Mesendoderm (in vitro differentiated cells): ENCODE data around the gene COMMD1.

Source experiments
- DNase-seq: peaks from one replicate; pipeline ENCODE4 v3.0.0; 2013
- H2AK5ac ChIP-seq: 2 replicates; pipeline ENCODE4 v1.6.1; 2013; ENCODE audit warnings: low read length, inconsistent platforms
- H2BK120ac ChIP-seq: 2 replicates; pipeline ENCODE4 v1.6.1; 2013; ENCODE audit warnings: low read depth, mild to moderate bottlenecking, low read length, moderate library complexity, mixed read lengths
- H2BK15ac ChIP-seq: replicated peaks from 2 replicates; pipeline ENCODE4 v1.6.1; 2013; ENCODE audit warnings: low read depth, mild to moderate bottlenecking, moderate library complexity
- H2BK5ac ChIP-seq: 2 replicates; pipeline ENCODE4 v1.6.1; 2013; ENCODE audit warnings: low read length, inconsistent platforms
- H3K18ac ChIP-seq: 2 replicates; pipeline ENCODE4 v1.6.1; 2013; ENCODE audit warnings: mild to moderate bottlenecking, low read length, mixed read lengths
- H3K23ac ChIP-seq: one replicate; pipeline ENCODE4 v1.6.1; 2013; ENCODE audit warnings: low read length
- H3K27ac ChIP-seq: 2 replicates; pipeline ENCODE4 v1.5.1; 2013; ENCODE audit warnings: low read depth, mild to moderate bottlenecking, inconsistent platforms, low read length, moderate library complexity
- H3K27me3 ChIP-seq: 2 replicates; pipeline ENCODE4 v1.6.1; 2013; ENCODE audit warnings: low read length, control low read depth, mild to moderate bottlenecking, inconsistent platforms; ENCODE audit not compliant: insufficient read depth, poor library complexity
- H3K36me3 ChIP-seq: 2 replicates; pipeline ENCODE4 v1.6.1; 2013; ENCODE audit warnings: low read length, inconsistent platforms; ENCODE audit not compliant: control insufficient read depth, insufficient read depth
- H3K4ac ChIP-seq: one replicate; pipeline ENCODE4 v1.6.1; 2013; ENCODE audit warnings: low read depth, mild to moderate bottlenecking, low read length, moderate library complexity
- H3K4me1 ChIP-seq: 2 replicates; pipeline ENCODE4 v1.6.1; 2013; ENCODE audit warnings: low read depth, low read length, inconsistent platforms; ENCODE audit not compliant: control insufficient read depth
- H3K4me2 ChIP-seq: 2 replicates; pipeline ENCODE4 v1.6.1; 2013; ENCODE audit warnings: low read length
- H3K4me3 ChIP-seq: 2 replicates; pipeline ENCODE4 v1.5.1; 2013; ENCODE audit warnings: mild to moderate bottlenecking, low read length
- H3K56ac ChIP-seq: one replicate; pipeline ENCODE4 v1.6.1; 2013; ENCODE audit warnings: low read length
- H3K79me1 ChIP-seq: 2 replicates; pipeline ENCODE4 v1.6.1; 2013; ENCODE audit warnings: low read length, inconsistent platforms
- H3K79me2 ChIP-seq: 2 replicates; pipeline ENCODE4 v1.6.1; 2013; ENCODE audit warnings: mild to moderate bottlenecking, low read length; ENCODE audit not compliant: control insufficient read depth, insufficient read depth
- H3K9ac ChIP-seq: 2 replicates; pipeline ENCODE4 v1.6.1; 2013; ENCODE audit warnings: low read length, inconsistent platforms
- H4K5ac ChIP-seq: one replicate; pipeline ENCODE4 v1.6.1; 2013; ENCODE audit warnings: low read length
- H4K8ac ChIP-seq: one replicate; pipeline ENCODE4 v1.6.1; 2013; ENCODE audit warnings: low read depth, mild to moderate bottlenecking, control low read depth, low read length, moderate library complexity
- WGBS: extraction: QIAGEN DNeasy Blood & Tissue Kit; methylation state at CpG from one replicate; pipeline ENCODE4 v1.1.7; 2013; ENCODE audit warnings: low lambda C conversion rate, missing lambda C conversion rate; ENCODE audit not compliant: insufficient coverage; ENCODE audit errors: extremely low coverage; 5-methylcytosine and 5-hydroxymethylcytosine counted together

COMMD1 gene

GRCh38 chr2:62102402-62102920, 197.0 kb downstream of the COMMD1 start:
- peak overlapping the region; percentile 71 for H3K18ac ChIP-seq
- peak overlapping the region; percentile 42 for H4K8ac ChIP-seq
- no peaks in the 10 kb centered on the region for H3K27me3 ChIP-seq
- H3K23ac ChIP-seq: no peak overlapping the region
- H3K36me3 ChIP-seq: no peaks in the 10 kb centered on the region
- WGBS: 100% methylated on average over 1 of the region's 1 CpG
- DNase-seq: peak; percentile 70
- no peaks in the 10 kb centered on the region for H3K79me2 ChIP-seq
- no peak overlapping the region for H3K4me2 ChIP-seq
- H3K79me1 ChIP-seq: no peaks in the 10 kb centered on the region
- H2BK15ac ChIP-seq: no peak overlapping the region
- no peak overlapping the region for H2BK5ac ChIP-seq
- no peak overlapping the region for H3K9ac ChIP-seq
- no peak overlapping the region for H4K5ac ChIP-seq
- no peak overlapping the region for H3K56ac ChIP-seq
- no peak overlapping the region for H3K4ac ChIP-seq
- H3K4me3 ChIP-seq: no peak overlapping the region
- no peak overlapping the region for H3K27ac ChIP-seq
- H2BK120ac ChIP-seq: no peak overlapping the region
- H2AK5ac ChIP-seq: no peak overlapping the region
- peaks cover 4% of the 10 kb centered on the region for H3K4me1 ChIP-seq

- Histone ChIP-seq H3K18ac (no peak overlapping the region), H2AK5ac (no peak overlapping the region), H3K4ac (no peak overlapping the region), H3K4me2 (no peak overlapping the region), H3K27me3 (no peaks in the 10 kb centered on the region), H3K27ac (no peak overlapping the region), H3K23ac (no peak overlapping the region), H4K8ac (no peak overlapping the region), H3K9ac (no peak overlapping the region), H3K79me1 (no peaks in the 10 kb centered on the region), H3K79me2 (no peaks in the 10 kb centered on the region), H3K4me1 (peaks cover 7% of the 10 kb centered on the region), H3K36me3 (no peaks in the 10 kb centered on the region), H2BK5ac (no peak overlapping the region), H2BK120ac (no peak overlapping the region), H3K4me3 (no peak overlapping the region), H2BK15ac (no peak overlapping the region), H4K5ac (no peak overlapping the region), H3K56ac (no peak overlapping the region)
- peak; percentile 96 for DNase-seq
- WGBS: no CpG with 5 or more reads among the region's 2 CpGs
These were observed 204.1 kb downstream of the COMMD1 start for GRCh38 chr2:62109554-62109953.

GRCh38 chr2:62110415-62111025, 205.0 kb downstream of the COMMD1 start:
- peak overlapping the region; percentile 64 for H3K18ac ChIP-seq
- no peaks in the 10 kb centered on the region for H3K79me1 ChIP-seq
- no peak overlapping the region for H3K23ac ChIP-seq
- H3K56ac ChIP-seq: peak overlapping the region; percentile 83
- peak overlapping the region; percentile 74 for H4K5ac ChIP-seq
- peak overlapping the region; percentile 95 for H3K4ac ChIP-seq
- peak overlapping the region; percentile 97 for H2BK5ac ChIP-seq
- H3K4me2 ChIP-seq: no peak overlapping the region
- peak overlapping the region; percentile 36 for H2AK5ac ChIP-seq
- no peak overlapping the region for H4K8ac ChIP-seq
- no peak for DNase-seq
- H3K9ac ChIP-seq: peak overlapping the region; percentile 37
- H3K4me3 ChIP-seq: no peak overlapping the region
- no peaks in the 10 kb centered on the region for H3K79me2 ChIP-seq
- peak overlapping the region; percentile 83 for H2BK120ac ChIP-seq
- peak overlapping the region; percentile 55 for H3K27ac ChIP-seq
- no CpG with 5 or more reads among the region's 4 CpGs for WGBS
- peaks cover 9% of the 10 kb centered on the region for H3K4me1 ChIP-seq
- H3K36me3 ChIP-seq: no peaks in the 10 kb centered on the region
- no peaks in the 10 kb centered on the region for H3K27me3 ChIP-seq
- peak overlapping the region; percentile 89 for H2BK15ac ChIP-seq

- H3K4me3 ChIP-seq: no peak overlapping the region
- H3K56ac ChIP-seq: peak overlapping the region; percentile 70
- H2BK5ac ChIP-seq: no peak overlapping the region
- DNase-seq: peak; percentile 23
- peak overlapping the region; percentile 10 for H3K9ac ChIP-seq
- H3K79me2 ChIP-seq: no peaks in the 10 kb centered on the region
- H3K27me3 ChIP-seq: no peaks in the 10 kb centered on the region
- H2AK5ac ChIP-seq: no peak overlapping the region
- peak overlapping the region; percentile 73 for H2BK120ac ChIP-seq
- H2BK15ac ChIP-seq: no peak overlapping the region
- H3K23ac ChIP-seq: no peak overlapping the region
- H3K4me2 ChIP-seq: no peak overlapping the region
- no peak overlapping the region for H4K5ac ChIP-seq
- no peak overlapping the region for H3K27ac ChIP-seq
- peaks cover 9% of the 10 kb centered on the region for H3K4me1 ChIP-seq
- H3K79me1 ChIP-seq: no peaks in the 10 kb centered on the region
- H4K8ac ChIP-seq: no peak overlapping the region
- no CpG with 5 or more reads among the region's 2 CpGs for whole genome bisulfite sequencing
- no peaks in the 10 kb centered on the region for H3K36me3 ChIP-seq
- H3K4ac ChIP-seq: no peak overlapping the region
- H3K18ac ChIP-seq: peak overlapping the region; percentile 84
These were observed 206.7 kb downstream of the COMMD1 start for GRCh38 chr2:62112179-62112578.

GRCh38 chr2:62114564-62114963, 209.1 kb downstream of the COMMD1 start:
- WGBS: no CpG with 5 or more reads among the region's 5 CpGs

GRCh38 chr2:62116983-62117382, 211.5 kb downstream of the COMMD1 start:
- peak overlapping the region; percentile 51 for H2BK120ac ChIP-seq
- H3K79me1 ChIP-seq: no peaks in the 10 kb centered on the region
- H4K5ac ChIP-seq: no peak overlapping the region
- H3K36me3 ChIP-seq: no peaks in the 10 kb centered on the region
- H2BK5ac ChIP-seq: no peak overlapping the region
- no peak overlapping the region for H3K4me2 ChIP-seq
- no peak overlapping the region for H3K27ac ChIP-seq
- H3K23ac ChIP-seq: no peak overlapping the region
- H3K56ac ChIP-seq: no peak overlapping the region
- H3K18ac ChIP-seq: no peak overlapping the region
- no peak overlapping the region for H3K9ac ChIP-seq
- no peak overlapping the region for H3K4me3 ChIP-seq
- no peak overlapping the region for H2BK15ac ChIP-seq
- no CpG with 5 or more reads among the region's 3 CpGs for WGBS
- no peaks in the 10 kb centered on the region for H3K27me3 ChIP-seq
- H4K8ac ChIP-seq: no peak overlapping the region
- no peak overlapping the region for H2AK5ac ChIP-seq
- peaks cover 7% of the 10 kb centered on the region for H3K4me1 ChIP-seq
- no peaks in the 10 kb centered on the region for H3K79me2 ChIP-seq
- no peak for DNase-seq
- no peak overlapping the region for H3K4ac ChIP-seq

More at GRCh38 chr2:62114564-62114963, 209.1 kb downstream of the COMMD1 start:
- H3K27me3 ChIP-seq: no peaks in the 10 kb centered on the region
- no peak overlapping the region for H3K4me2 ChIP-seq
- H2BK120ac ChIP-seq: no peak overlapping the region
- no peak overlapping the region for H3K27ac ChIP-seq
- no peak overlapping the region for H4K8ac ChIP-seq
- H3K4me1 ChIP-seq: peaks cover 10% of the 10 kb centered on the region
- H3K18ac ChIP-seq: no peak overlapping the region
- no peak overlapping the region for H2BK15ac ChIP-seq
- peak overlapping the region; percentile 12 for H3K4ac ChIP-seq
- DNase-seq: peak; percentile 45
- no peak overlapping the region for H3K4me3 ChIP-seq
- H3K56ac ChIP-seq: peak overlapping the region; percentile 45
- H2AK5ac ChIP-seq: no peak overlapping the region
- peak overlapping the region; percentile 1 for H3K9ac ChIP-seq
- no peak overlapping the region for H4K5ac ChIP-seq
- H3K23ac ChIP-seq: no peak overlapping the region
- H3K79me1 ChIP-seq: no peaks in the 10 kb centered on the region
- H3K36me3 ChIP-seq: no peaks in the 10 kb centered on the region
- peak overlapping the region; percentile 5 for H2BK5ac ChIP-seq
- no peaks in the 10 kb centered on the region for H3K79me2 ChIP-seq
